GM12878 (cell line): ENCODE results near the gene ADAMTS17.

Experiments
- CEBPB ChIP-seq, 2 experiments: fragments of 150-350 bp in 1 of 2; IDR thresholded peaks; 2 replicates each; pipeline ENCODE4 v1.6.1; 2012 to 2014; ENCODE audit warnings: low read depth in 2 of 2, low read length in 2 of 2, borderline replicate concordance in 1 of 2, inconsistent platforms in 1 of 2
- CHD2 ChIP-seq: IDR thresholded peaks from 2 replicates; pipeline ENCODE4 v1.6.1; 2011; ENCODE audit warnings: low read depth, low read length, improper control_type of control experiment, borderline replicate concordance
- EP300 ChIP-seq, 2 experiments: fragments of 150-350 bp in 1 of 2; IDR thresholded peaks; 2 replicates each; pipeline ENCODE4 v1.6.1; 2011 to 2012; ENCODE audit warnings: low read depth in 2 of 2, low read length in 2 of 2, borderline replicate concordance in 1 of 2, improper control_type of control experiment in 1 of 2, inconsistent platforms in 1 of 2; ENCODE audit not compliant: control insufficient read depth in 1 of 2
- GABPA ChIP-seq: IDR thresholded peaks from 2 replicates; pipeline ENCODE4 v1.6.1; 2014; ENCODE audit warnings: antibody characterized with exemption, low read depth, mild to moderate bottlenecking, inconsistent platforms
- SMAD1 ChIP-seq: fragments of 450-650 bp; IDR thresholded peaks from 2 replicates; pipeline ENCODE4 v1.6.1; 2018; ENCODE audit warnings: mild to moderate bottlenecking, low read depth; ENCODE audit not compliant: partially characterized antibody
- YY1 ChIP-seq: IDR thresholded peaks from 2 replicates; pipeline ENCODE4 v1.6.1; 2011; ENCODE audit warnings: low read depth, mild to moderate bottlenecking, low read length
- TF ChIP-seq, protein P1 (sequence below): IDR thresholded peaks from 2 replicates; pipeline ENCODE4 v1.6.1; 2012; ENCODE audit warnings: low read depth, low read length, improper control_type of control experiment
- TF ChIP-seq, protein P2 (sequence below): fragments of 450-650 bp; IDR thresholded peaks from 2 replicates; pipeline ENCODE4 v1.6.1; 2016; ENCODE audit warnings: mild to moderate bottlenecking
- TF ChIP-seq, protein P3 (sequence below), 3 experiments: IDR thresholded peaks in 2 of 3; conservative IDR thresholded peaks in 1 of 3; 2 replicates each; pipeline ENCODE4 v1.5.1; 2011; ENCODE audit warnings: low read depth in 3 of 3, low read length in 3 of 3, mild to moderate bottlenecking in 3 of 3, control low read depth in 2 of 3, moderate library complexity in 2 of 3, inconsistent platforms in 1 of 3, mixed read lengths in 1 of 3; ENCODE audit not compliant: control insufficient read depth in 2 of 3, insufficient read depth in 1 of 3; ENCODE audit errors: extremely low read depth in 1 of 3

DNA sequence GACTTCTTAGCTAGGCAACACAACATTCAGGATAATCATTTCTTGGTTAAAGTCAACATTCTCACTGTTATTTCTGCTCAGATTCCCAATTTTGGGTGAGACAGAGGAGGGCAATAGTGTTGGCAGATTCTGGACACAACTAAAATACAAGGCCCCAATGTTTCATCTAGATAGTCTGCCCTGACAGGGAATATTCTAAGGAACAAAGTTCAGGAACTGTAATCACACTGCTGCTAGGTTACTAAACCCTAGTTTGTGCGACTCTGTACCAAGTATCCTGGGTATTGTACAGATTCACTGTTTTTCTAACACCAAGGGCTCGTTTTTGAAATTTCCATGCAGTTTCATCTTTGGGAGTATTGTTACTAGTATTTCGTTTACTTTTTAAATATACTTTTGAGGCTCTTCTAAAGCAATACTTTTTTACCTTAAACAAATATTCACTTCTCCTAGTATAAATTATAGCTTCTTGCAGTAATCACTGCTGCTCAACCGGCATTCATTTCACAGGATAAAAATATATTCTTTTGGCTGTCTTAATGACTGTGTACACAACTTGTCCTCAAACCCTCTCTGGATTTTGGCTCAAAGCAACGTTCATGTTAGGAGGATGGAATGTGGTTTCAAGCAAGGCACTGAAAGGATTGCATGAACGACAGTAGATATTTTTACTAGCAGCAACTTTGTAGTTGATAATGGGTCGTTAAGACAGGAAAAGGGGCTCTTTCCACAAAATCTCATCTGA lies 167.4 kb downstream of the ADAMTS17 start:
- TF ChIP-seq YY1 (no peak), GABPA (no peak), CHD2 (no peak), CEBPB (IDR thresholded peaks at IDR 0.05; ENCODE audit: borderline replicate concordance in 1 of 2, low read depth in 2 of 2, low read length in 2 of 2) (no peak), EP300 (IDR thresholded peaks at IDR 0.05; ENCODE audit: borderline replicate concordance in 1 of 2, control insufficient read depth in 1 of 2, low read depth in 2 of 2, low read length in 2 of 2) (no peak), SMAD1 (no peak)
- TF ChIP-seq, protein P1, sequence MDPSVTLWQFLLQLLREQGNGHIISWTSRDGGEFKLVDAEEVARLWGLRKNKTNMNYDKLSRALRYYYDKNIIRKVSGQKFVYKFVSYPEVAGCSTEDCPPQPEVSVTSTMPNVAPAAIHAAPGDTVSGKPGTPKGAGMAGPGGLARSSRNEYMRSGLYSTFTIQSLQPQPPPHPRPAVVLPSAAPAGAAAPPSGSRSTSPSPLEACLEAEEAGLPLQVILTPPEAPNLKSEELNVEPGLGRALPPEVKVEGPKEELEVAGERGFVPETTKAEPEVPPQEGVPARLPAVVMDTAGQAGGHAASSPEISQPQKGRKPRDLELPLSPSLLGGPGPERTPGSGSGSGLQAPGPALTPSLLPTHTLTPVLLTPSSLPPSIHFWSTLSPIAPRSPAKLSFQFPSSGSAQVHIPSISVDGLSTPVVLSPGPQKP = no peak
- TF ChIP-seq, protein P2, sequence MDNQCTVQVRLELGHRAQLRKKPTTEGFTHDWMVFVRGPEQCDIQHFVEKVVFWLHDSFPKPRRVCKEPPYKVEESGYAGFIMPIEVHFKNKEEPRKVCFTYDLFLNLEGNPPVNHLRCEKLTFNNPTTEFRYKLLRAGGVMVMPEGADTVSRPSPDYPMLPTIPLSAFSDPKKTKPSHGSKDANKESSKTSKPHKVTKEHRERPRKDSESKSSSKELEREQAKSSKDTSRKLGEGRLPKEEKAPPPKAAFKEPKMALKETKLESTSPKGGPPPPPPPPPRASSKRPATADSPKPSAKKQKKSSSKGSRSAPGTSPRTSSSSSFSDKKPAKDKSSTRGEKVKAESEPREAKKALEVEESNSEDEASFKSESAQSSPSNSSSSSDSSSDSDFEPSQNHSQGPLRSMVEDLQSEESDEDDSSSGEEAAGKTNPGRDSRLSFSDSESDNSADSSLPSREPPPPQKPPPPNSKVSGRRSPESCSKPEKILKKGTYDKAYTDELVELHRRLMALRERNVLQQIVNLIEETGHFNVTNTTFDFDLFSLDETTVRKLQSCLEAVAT = no peak
- TF ChIP-seq, protein P3, sequence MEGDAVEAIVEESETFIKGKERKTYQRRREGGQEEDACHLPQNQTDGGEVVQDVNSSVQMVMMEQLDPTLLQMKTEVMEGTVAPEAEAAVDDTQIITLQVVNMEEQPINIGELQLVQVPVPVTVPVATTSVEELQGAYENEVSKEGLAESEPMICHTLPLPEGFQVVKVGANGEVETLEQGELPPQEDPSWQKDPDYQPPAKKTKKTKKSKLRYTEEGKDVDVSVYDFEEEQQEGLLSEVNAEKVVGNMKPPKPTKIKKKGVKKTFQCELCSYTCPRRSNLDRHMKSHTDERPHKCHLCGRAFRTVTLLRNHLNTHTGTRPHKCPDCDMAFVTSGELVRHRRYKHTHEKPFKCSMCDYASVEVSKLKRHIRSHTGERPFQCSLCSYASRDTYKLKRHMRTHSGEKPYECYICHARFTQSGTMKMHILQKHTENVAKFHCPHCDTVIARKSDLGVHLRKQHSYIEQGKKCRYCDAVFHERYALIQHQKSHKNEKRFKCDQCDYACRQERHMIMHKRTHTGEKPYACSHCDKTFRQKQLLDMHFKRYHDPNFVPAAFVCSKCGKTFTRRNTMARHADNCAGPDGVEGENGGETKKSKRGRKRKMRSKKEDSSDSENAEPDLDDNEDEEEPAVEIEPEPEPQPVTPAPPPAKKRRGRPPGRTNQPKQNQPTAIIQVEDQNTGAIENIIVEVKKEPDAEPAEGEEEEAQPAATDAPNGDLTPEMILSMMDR (IDR thresholded peaks at IDR 0.05 in 2 of 3, conservative IDR thresholded peaks at IDR 0.05 in 1 of 3; ENCODE audit: control insufficient read depth in 2 of 3, extremely low read depth in 1 of 3, insufficient read depth in 1 of 3, low read depth in 3 of 3, low read length in 3 of 3) = no peak
